Osteoblast (primary cell): ENCODE data around the gene EXOC4. TPM values are rescaled to one million over a fixed set of nuclear protein-coding genes. Genes with fewer than 3 reads are reported as not detected.

Experiments
- DNase-seq: peaks from one replicate; pipeline ENCODE4 v3.0.0; 2011; ENCODE audit warnings: low spot score, mixed read lengths; ENCODE audit not compliant: insufficient read length; ENCODE audit errors: missing footprints
- H2AFZ ChIP-seq: 2 replicates; pipeline ENCODE4 v1.6.0; 2011; ENCODE audit warnings: mild to moderate bottlenecking, low read length
- H3K27ac ChIP-seq: 2 replicates; pipeline ENCODE4 v1.5.1; 2011; ENCODE audit warnings: mild to moderate bottlenecking, low read depth, low read length, moderate library complexity
- H3K27me3 ChIP-seq: 2 replicates; pipeline ENCODE4 v1.6.0; 2012; ENCODE audit warnings: mild to moderate bottlenecking, control low read depth, inconsistent platforms, low read length, moderate library complexity; ENCODE audit not compliant: insufficient read depth
- H3K36me3 ChIP-seq: 2 replicates; pipeline ENCODE4 v1.5.1; 2011; ENCODE audit warnings: mild to moderate bottlenecking, low read length, control low read depth, moderate library complexity; ENCODE audit not compliant: insufficient read depth
- H3K4me1 ChIP-seq: 2 replicates; pipeline ENCODE4 v1.5.1; 2011; ENCODE audit warnings: mild to moderate bottlenecking, low read length, control low read depth, moderate library complexity; ENCODE audit not compliant: insufficient read depth
- H3K4me2 ChIP-seq: 2 replicates; pipeline ENCODE4 v1.6.0; 2011; ENCODE audit warnings: mild to moderate bottlenecking, low read length; ENCODE audit not compliant: insufficient read depth
- H3K4me3 ChIP-seq: fragments of 200-600 bp; sonication (generic); 3 replicates; pipeline ENCODE4 v1.5.1; 2012; ENCODE audit warnings: mild to moderate bottlenecking, low read length, inconsistent platforms; ENCODE audit not compliant: insufficient read depth
- H3K79me2 ChIP-seq: 2 replicates; pipeline ENCODE4 v1.6.0; 2012; ENCODE audit warnings: mild to moderate bottlenecking, low read length, control low read depth, inconsistent platforms; ENCODE audit not compliant: insufficient read depth
- H3K9me3 ChIP-seq: 2 replicates; pipeline ENCODE4 v1.5.1; 2011; ENCODE audit warnings: low read depth, low read length, control low read depth
- H4K20me1 ChIP-seq: 2 replicates; pipeline ENCODE4 v1.6.0; 2012; ENCODE audit warnings: mild to moderate bottlenecking, low read length, control low read depth; ENCODE audit not compliant: insufficient read depth
- CTCF ChIP-seq: IDR thresholded peaks from 2 replicates; pipeline ENCODE4 v1.5.1; 2011; ENCODE audit warnings: mild to moderate bottlenecking, low read depth, low read length, moderate library complexity; ENCODE audit errors: extremely low read depth
- total RNA-seq: library from RNA; depleted of rRNA; stranded (reverse); fragments of >200 nt; gene quantifications from 2 replicates; pipeline ENCODE4 v1.2.3, GENCODE V29; 2012

The EXOC4 gene
- total RNA-seq, 1 donor: 134 TPM

- H3K9me3 ChIP-seq: no peaks in the 10 kb centered on the region
- no peak overlapping the region for H3K4me2 ChIP-seq
- DNase-seq: no peak
- no peak overlapping the region for H3K4me3 ChIP-seq
- H3K79me2 ChIP-seq: no peaks in the 10 kb centered on the region
- no peak overlapping the region for H3K27ac ChIP-seq
- no peak overlapping the region for H2AFZ ChIP-seq
- TF ChIP-seq CTCF: no peak
- no peaks in the 10 kb centered on the region for H3K27me3 ChIP-seq
- no peaks in the 10 kb centered on the region for H4K20me1 ChIP-seq
- H3K36me3 ChIP-seq: no peaks in the 10 kb centered on the region
- H3K4me1 ChIP-seq: no peaks in the 10 kb centered on the region
Measured at GRCh38 chr7:133382775-133383559, 130.1 kb downstream of the EXOC4 start.

DNA sequence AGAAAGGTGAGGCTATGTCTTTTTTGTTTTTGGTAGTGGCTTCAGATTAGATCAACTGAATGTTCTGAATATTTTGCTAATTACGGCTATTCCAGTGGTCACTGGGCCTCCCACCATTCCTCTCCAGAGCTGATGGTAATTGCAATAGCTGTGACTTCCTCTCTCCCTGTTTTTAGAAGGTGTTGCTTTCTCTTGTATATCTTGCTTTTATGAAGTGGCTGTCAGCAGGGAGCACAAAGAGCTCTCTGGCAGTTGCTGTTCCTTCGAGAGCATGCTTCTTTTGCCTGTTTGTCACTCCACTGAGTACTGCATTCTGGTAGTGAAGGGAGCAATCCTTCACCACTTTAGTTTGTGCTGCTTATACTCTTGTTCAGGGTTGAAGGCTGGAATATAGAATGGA lies 133.3 kb downstream of the EXOC4 start:
- no peak for DNase-seq
- Histone ChIP-seq H3K27me3 (no peaks in the 10 kb centered on the region), H3K27ac (no peak overlapping the region), H3K9me3 (no peaks in the 10 kb centered on the region), H4K20me1 (peaks cover 2% of the 10 kb centered on the region), H3K4me3 (no peak overlapping the region), H3K36me3 (no peaks in the 10 kb centered on the region), H2AFZ (no peak overlapping the region), H3K79me2 (no peaks in the 10 kb centered on the region), H3K4me2 (no peak overlapping the region), H3K4me1 (no peaks in the 10 kb centered on the region)
- no peak for TF ChIP-seq CTCF

GRCh38 chr7:133389727-133390126 lies 136.8 kb downstream of the EXOC4 start:
- H4K20me1 ChIP-seq: peaks cover 5% of the 10 kb centered on the region
- TF ChIP-seq CTCF: no peak
- no peaks in the 10 kb centered on the region for H3K9me3 ChIP-seq
- H3K79me2 ChIP-seq: no peaks in the 10 kb centered on the region
- no peaks in the 10 kb centered on the region for H3K27me3 ChIP-seq
- no peak overlapping the region for H2AFZ ChIP-seq
- no peak overlapping the region for H3K4me3 ChIP-seq
- no peaks in the 10 kb centered on the region for H3K4me1 ChIP-seq
- no peak overlapping the region for H3K4me2 ChIP-seq
- H3K27ac ChIP-seq: no peak overlapping the region
- no peaks in the 10 kb centered on the region for H3K36me3 ChIP-seq
- no peak for DNase-seq

GRCh38 chr7:133391206-133391605 lies 138.3 kb downstream of the EXOC4 start:
- Histone ChIP-seq H3K4me3 (no peak overlapping the region), H2AFZ (no peak overlapping the region), H3K36me3 (no peaks in the 10 kb centered on the region), H3K79me2 (no peaks in the 10 kb centered on the region), H3K27me3 (no peaks in the 10 kb centered on the region), H3K4me1 (no peaks in the 10 kb centered on the region), H4K20me1 (peaks cover 5% of the 10 kb centered on the region), H3K9me3 (no peaks in the 10 kb centered on the region), H3K27ac (no peak overlapping the region), H3K4me2 (no peak overlapping the region)
- no peak for TF ChIP-seq CTCF
- DNase-seq: no peak
